GM21390 (cell line): Measurements from ENCODE around the gene CMSS1.
"Not testable (repeated sequence)": the region's sequence is repeated elsewhere in the genome, so short reads cannot be mapped to it uniquely, and the experiment has no call there.

Experiments used
- ATAC-seq: cut with Tn5 transposase; IDR thresholded peaks from one replicate; pipeline ENCODE4 v1.9.1; 2021; ENCODE audit not compliant: unreplicated experiment

CMSS1 gene

DNA sequence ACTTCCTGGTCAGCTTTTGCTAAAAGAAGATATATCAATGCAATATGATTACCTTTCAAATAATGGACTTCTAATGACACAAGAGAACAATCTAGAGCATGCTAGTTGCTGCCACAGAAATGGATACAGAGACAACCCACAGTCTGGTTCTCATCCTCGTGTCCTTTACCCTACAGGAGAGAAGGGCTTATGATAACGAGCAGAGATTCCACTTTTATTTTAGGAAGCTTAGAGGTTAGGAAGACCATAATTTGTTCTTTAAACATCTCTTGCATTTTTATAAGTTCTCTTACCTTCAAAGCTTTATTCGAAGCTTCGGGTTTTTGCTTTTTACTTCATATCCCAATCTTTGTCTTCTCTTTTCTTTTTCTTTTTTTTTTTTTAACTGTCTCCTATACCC lies 257.5 kb downstream of the CMSS1 start:
- ATAC-seq: no peak

DNA sequence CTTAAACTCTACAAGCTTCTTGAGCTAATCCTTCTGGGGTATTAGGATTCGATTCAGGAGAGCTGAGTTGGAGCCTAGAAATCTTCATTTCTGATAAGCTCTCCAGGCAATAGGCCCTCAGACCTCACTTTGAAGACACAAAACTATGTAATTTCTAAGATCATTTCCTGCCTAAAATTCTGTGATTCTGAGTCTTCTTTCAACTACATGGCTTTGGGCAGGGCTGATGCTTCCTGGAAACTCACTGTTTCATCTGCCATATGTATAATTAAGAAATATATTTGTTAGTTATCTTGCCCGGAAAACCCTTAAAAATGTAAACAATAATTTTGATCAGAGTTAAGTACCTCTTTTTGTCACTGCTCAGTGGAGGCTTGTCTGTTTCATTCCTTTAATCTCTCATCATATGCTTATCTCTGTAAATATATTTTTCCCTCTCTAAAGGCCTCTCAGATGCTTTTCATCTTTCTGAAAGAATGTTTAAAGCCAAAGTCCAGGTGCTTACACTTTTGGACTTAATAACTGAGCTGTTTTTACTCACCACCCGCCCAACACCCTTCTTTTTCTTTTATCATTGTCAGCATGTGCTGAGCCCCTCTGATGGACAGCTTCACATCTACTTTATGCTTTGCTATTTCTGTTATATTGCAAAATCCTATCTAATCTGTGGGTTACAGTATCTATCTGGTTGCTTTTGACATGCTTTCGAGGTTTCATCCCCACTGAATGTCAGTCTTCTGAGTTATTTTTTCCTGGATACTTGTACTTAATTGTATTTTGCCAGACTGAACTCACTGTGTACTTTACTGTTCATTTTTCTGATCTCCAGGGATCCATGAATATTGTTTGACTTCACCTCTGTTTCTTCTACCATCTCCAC lies 258.4 kb downstream of the CMSS1 start:
- ATAC-seq: no peak

DNA sequence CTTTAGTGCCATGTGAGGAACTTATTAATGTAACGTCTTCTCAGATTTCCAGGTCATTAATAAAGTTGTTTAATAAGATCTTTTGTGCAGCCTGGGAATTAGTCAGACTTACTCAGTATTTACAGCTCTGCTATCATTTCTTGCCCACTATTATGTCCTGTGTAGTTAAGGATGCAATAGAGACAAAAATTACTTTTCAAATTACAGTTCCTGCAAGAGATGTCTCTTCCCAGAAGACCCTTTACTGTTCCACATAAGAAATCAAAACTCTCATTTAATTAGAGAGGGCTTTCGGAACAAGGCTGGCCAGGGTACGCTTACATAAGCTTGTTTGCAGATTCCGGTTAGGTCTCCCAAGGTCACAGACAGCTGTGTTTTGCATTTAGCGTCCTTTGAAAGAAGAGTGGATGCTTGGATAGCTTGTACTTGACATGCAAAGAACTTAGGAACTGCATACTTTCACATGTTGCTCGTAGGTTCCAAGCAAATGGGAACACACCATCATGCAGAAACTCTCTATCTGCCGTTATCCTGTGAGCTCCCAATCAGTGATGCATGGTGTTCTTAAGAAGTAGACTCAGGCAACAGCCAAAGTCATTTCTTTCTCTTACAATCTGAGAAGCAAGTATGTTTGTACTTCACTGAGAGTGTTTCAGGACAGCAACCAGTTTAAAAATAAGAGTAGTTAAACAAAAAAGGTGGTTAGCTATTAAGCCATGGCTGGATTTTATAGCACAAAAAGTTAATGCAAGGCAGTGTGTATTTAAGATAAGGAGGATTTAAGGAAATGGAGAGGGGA lies 259.3 kb downstream of the CMSS1 start:
- no peak for ATAC-seq

- ATAC-seq: no peak
These were observed 261.7 kb downstream of the CMSS1 start for GRCh38 chr3:100079328-100079727.

DNA sequence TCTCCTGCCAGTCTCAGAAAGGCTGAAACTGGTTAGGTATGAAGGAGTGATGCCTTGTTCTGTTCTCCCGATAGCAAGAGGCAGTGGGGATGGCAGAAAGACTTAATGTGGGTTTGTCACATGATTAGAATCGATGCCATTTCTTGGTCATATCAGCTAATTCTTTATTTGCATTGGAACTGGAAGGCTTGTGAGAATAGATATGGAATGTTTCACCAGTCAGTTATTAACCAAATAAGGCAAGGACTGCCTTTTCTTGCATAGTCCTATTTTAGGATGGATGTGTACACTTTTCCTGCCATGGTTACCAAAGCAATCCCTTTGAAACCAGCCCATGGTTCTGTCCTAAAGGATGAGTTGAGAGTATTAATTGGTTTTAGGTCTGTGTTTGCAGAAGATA lies 262.9 kb downstream of the CMSS1 start:
- ATAC-seq: no peak

DNA sequence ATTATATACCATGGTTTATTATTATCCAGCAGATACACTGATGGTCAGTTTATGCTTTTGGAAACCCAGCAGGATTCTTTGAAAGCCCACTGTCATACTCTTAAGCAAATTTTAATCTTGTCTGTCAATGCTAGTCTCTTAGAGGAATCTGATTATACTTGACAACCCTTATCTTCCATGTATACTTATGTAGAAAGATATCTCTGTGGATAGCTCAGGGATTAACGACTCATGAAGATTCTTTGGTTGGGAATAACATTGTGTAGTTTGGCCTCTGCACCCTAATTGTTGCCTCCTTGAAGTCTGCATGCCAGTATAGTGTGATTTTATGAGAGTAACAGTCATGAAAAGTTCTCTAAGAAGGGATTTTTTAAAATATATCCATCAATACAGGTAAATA lies 263.6 kb downstream of the CMSS1 start:
- no peak for ATAC-seq

DNA sequence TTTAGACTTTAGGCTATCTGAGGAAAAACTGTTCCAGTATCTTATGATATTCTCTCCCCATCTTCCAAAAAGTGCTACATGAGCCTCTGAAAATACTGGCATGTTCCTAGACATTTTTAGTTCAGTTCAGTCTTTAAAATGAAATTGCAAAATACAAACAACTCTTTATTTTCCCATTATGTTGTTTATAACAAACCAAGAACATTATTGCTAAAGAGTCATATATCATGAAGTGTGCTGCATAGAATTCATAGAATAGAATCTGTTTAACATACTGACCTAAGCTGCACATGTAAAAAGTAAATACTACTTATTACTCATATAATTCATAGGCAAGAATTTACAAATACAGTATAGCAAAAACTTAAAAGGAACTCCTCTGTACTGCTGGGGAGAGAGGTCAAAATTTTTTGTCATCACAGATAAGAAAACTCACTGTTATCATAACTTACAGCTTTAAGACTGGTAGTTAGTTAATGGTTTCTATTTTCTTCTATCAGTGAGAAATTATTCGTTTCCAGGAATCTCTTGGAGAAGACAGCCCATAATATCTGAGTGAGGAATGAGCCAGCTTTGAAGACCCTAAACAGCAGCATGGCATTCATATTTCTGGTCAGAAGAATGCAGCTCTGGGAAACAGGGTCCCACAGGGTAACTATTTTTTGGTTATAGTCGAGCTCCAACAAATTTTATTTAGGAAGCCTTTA lies 264.5 kb downstream of the CMSS1 start:
- no peak for ATAC-seq

- no peak for ATAC-seq
These were observed 265.1 kb downstream of the CMSS1 start for GRCh38 chr3:100082714-100083113.

DNA sequence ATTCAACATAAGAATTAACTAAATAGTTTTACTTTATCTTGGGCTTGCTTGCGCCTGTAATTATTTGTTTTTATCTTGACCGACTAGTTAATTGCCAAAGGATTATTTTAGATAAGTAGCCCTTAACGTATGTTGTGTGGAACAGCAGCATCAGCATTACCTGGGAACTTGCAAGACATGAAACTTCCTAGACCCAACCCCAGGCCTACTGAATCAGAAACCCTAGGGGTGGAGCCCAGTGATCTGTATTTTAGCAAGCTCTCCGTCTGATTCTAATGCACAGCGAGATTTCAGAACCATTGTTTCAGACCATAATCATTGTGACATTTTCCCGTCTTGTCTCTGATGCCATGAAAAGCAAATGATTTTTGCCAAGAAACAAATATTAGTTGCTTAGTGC lies 265.5 kb downstream of the CMSS1 start:
- ATAC-seq: no peak

DNA sequence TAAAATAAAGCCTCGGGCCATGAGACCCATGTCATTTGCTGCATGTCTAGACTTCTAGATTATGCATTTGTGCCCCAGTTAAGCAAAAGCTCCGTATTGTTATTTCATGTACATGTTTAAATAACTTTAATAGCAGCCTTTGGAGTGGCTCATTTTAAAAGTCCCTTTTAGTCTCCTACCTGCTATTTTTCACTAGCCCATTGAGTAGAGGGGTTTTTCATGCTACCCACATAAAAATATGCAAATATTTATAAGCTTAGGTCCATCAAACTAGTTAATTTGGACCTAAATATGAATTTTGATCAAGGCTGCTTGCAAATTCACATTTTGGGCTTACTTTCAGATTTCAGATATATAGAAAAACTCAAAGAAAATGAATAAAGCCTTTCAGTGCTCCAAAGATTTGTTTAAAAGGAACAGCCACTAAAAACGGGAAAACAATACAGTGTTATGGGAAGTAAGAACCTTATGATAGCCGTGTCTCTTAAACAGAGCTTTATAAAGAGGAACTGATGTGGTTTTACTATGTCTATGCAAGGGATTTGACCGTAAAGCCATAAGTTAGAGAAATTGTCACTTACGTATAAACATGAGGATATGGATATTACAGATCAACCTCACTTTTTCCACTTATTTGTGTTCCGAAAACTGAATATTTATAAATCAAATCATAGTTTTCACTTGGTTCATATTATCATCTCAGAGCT lies 266.6 kb downstream of the CMSS1 start:
- ATAC-seq: no peak

GRCh38 chr3:100086401-100086800 lies 268.7 kb downstream of the CMSS1 start:
- no peak for ATAC-seq

- ATAC-seq: peak; percentile 92
These were observed 269.5 kb downstream of the CMSS1 start for GRCh38 chr3:100087198-100087597.

DNA sequence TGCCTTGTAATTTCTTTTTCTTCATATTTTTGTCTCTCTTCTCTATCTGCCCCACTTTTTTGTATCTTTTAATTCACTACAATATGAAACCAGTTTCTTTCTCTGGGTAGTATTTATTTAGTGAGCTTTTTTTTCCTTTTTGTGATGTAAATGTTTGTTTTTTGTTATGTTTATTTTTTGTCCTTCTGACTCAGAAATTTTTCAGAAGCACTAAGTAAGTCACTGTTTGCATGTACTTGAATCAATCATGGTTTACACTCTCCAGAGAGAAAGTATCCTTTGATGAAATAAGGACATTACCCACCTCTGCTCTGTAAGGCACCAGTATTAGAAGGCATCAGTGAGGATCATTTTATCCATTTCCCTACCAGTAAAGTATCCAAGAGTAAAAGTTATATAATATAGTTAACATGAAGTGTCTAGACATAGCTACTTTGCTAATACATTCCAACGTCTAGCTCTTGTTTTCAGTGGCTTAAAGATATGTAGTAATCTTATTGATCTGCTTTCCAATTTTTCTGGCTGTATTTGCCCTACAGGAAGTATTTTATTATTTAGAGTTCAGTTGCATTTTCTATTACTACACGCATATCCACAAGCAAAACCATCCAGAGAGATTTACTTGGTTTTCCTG lies 271.2 kb downstream of the CMSS1 start:
- no peak for ATAC-seq

- peak; percentile 68 for ATAC-seq
These were observed 272.4 kb downstream of the CMSS1 start for GRCh38 chr3:100089812-100090668.

DNA sequence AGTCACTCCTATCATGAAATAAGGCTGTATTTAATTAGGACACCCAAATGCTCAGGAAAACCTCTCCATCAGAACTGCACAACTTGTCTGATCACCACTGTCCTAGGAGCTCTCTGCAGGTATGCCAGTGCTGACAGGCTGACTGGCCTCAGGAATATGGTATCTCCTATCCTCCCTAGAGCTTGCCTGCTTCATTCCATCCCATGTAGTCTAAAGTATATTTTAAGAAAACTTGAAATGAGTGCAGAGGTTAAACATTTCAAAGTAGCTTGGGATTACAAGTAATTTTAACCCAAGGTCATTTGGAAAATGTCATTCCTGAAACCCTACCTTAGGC lies 273.0 kb downstream of the CMSS1 start:
- peak; percentile 9 for ATAC-seq

- no peak for ATAC-seq
These were observed 276.2 kb downstream of the CMSS1 start for GRCh38 chr3:100093831-100094230.

DNA sequence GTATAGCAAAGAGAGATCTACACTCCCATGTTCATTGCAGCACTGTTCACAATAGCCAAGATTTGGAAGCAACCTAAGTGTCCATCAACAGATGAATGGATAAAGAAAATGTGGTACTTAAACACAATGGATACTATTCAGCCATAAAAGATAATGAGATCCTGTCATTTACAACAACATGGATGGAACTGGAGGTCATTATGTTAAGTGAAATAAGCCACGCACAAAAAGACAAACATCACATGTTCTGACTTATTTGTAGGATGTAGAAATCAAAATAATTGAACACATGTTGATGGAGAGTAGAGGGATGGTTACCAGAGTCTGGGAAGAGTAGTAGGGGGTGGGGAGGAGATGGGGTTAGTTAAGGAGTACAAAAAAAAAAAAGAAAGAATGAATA lies 278.6 kb downstream of the CMSS1 start:
- not testable (repeated sequence) for ATAC-seq

DNA sequence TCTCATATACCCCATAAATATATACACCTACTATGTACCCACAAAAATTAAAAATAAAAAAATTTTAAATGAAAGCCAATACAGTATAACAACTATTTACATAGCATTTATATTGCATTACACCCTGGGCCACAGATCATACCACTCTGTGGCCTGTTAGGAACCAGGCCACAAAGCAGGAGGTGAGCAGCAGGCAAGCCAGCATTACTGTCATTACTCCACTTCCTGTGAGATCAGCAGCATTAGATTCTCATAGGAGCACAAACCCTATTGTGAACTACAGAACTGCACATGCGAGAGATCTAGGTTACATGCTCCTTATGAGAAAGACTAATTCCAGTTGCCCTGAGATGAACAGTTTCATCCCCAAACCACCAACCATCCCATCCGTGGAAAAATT lies 279.2 kb downstream of the CMSS1 start:
- ATAC-seq: no peak

- no peak for ATAC-seq
These were observed 280.5 kb downstream of the CMSS1 start for GRCh38 chr3:100097919-100098783.
